Loucy (cell line): ENCODE measurements around the gene CAMKV.

Source experiments
- H2AFZ ChIP-seq: fragments of 200-600 bp; sonication (generic); 2 replicates; pipeline ENCODE4 v1.6.0; 2016; ENCODE audit warnings: antibody characterized with exemption, mild to moderate bottlenecking, low read length, moderate library complexity
- H3F3A ChIP-seq: fragments of 200-600 bp; 2 replicates; pipeline ENCODE4 v1.6.0; 2016; ENCODE audit warnings: antibody characterized with exemption, low read depth, mild to moderate bottlenecking
- H3K27me3 ChIP-seq: fragments of 200-600 bp; sonication (generic); 2 replicates; pipeline ENCODE4 v1.6.1; 2014; ENCODE audit warnings: low read length, mild to moderate bottlenecking; ENCODE audit not compliant: insufficient read depth, poor library complexity, severe bottlenecking
- H3K36me3 ChIP-seq: fragments of 200-600 bp; sonication (generic); 2 replicates; pipeline ENCODE4 v1.6.1; 2016; ENCODE audit warnings: low read length; ENCODE audit not compliant: insufficient read depth
- H3K4me1 ChIP-seq: fragments of 200-600 bp; sonication (generic); 2 replicates; pipeline ENCODE4 v1.5.1; 2014; ENCODE audit warnings: low read length, mild to moderate bottlenecking; ENCODE audit not compliant: insufficient read depth, poor library complexity, severe bottlenecking
- H3K4me2 ChIP-seq: fragments of 200-600 bp; sonication (generic); 2 replicates; pipeline ENCODE4 v1.6.0; 2014; ENCODE audit warnings: antibody characterized with exemption, low read length, low read depth, mild to moderate bottlenecking; ENCODE audit not compliant: poor library complexity, severe bottlenecking
- H3K4me3 ChIP-seq: fragments of 200-600 bp; sonication (generic); 2 replicates; pipeline ENCODE4 v1.5.1; 2014; ENCODE audit warnings: low read length, mild to moderate bottlenecking, mixed read lengths; ENCODE audit not compliant: poor library complexity, severe bottlenecking
- H3K79me2 ChIP-seq: fragments of 200-600 bp; sonication (generic); 2 replicates; pipeline ENCODE4 v1.6.1; 2014; ENCODE audit warnings: low read length; ENCODE audit not compliant: insufficient read depth
- H3K9ac ChIP-seq: fragments of 200-600 bp; sonication (generic); 2 replicates; pipeline ENCODE4 v1.6.0; 2014; ENCODE audit warnings: mild to moderate bottlenecking, low read depth, low read length, moderate library complexity; ENCODE audit not compliant: poor library complexity, severe bottlenecking
- H3K9me2 ChIP-seq: fragments of 200-600 bp; sonication (generic); replicated peaks from 2 replicates; pipeline ENCODE4 v1.6.1; 2016; ENCODE audit warnings: low read depth, low read length, mixed read lengths
- H3K9me3 ChIP-seq: fragments of 200-600 bp; sonication (generic); 2 replicates; pipeline ENCODE4 v1.6.1; 2014; ENCODE audit warnings: mild to moderate bottlenecking, antibody characterized with exemption, low read length, low read depth; ENCODE audit not compliant: insufficient read depth
- H4K20me1 ChIP-seq: fragments of 200-600 bp; sonication (generic); 2 replicates; pipeline ENCODE4 v1.6.0; 2014; ENCODE audit warnings: antibody characterized with exemption, low read length, mild to moderate bottlenecking; ENCODE audit not compliant: insufficient read depth, poor library complexity, severe bottlenecking
- CTCF ChIP-seq: fragments of 200-600 bp; sonication (generic); conservative IDR thresholded peaks from 2 replicates; pipeline ENCODE4 v1.5.1; 2014; ENCODE audit warnings: mild to moderate bottlenecking, antibody characterized with exemption, low read length
- EZH2phosphoT487 ChIP-seq: fragments of 200-600 bp; IDR thresholded peaks from 2 replicates; pipeline ENCODE4 v1.6.1; 2018; ENCODE audit warnings: antibody characterized with exemption, mild to moderate bottlenecking, moderate library complexity, borderline replicate concordance

Gene CAMKV

DNA sequence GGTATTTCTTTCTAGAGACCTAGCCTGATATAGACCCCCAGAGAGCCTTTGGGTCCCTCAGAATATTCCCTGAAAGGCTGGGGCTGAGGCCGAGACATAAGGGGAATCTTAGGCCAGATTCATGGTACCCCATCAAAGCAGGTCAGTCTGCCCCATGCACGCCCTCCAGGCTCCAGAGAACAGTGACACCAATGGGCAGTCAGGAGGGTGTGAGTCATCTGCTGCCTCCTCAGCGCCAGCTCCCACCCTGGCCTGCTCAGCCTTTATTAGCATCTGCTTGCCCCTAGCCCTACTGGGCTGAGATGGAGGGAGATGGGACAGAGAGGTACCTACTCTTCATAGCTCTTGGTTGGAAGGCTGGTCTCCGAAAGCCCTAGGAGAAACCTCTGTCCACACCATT is 14.3 kb upstream of the CAMKV start:
- Histone ChIP-seq H3K9me3 (no peaks in the 10 kb centered on the region), H2AFZ (no peak overlapping the region), H3K36me3 (no peaks in the 10 kb centered on the region), H3K9me2 (no peaks in the 10 kb centered on the region), H3K9ac (no peak overlapping the region), H3K79me2 (no peaks in the 10 kb centered on the region), H3K4me1 (no peaks in the 10 kb centered on the region), H3F3A (no peaks in the 10 kb centered on the region), H3K27me3 (no peaks in the 10 kb centered on the region), H4K20me1 (no peaks in the 10 kb centered on the region), H3K4me3 (no peak overlapping the region), H3K4me2 (no peak overlapping the region)
- TF ChIP-seq EZH2phosphoT487, result no peak
- no peak for TF ChIP-seq CTCF

GRCh38 chr3:49882166-49882565 is 12.5 kb upstream of the CAMKV start:
- Histone ChIP-seq H3K9me3 (no peaks in the 10 kb centered on the region), H4K20me1 (no peaks in the 10 kb centered on the region), H2AFZ (no peak overlapping the region), H3K9me2 (no peaks in the 10 kb centered on the region), H3K27me3 (no peaks in the 10 kb centered on the region), H3F3A (no peaks in the 10 kb centered on the region), H3K36me3 (no peaks in the 10 kb centered on the region), H3K4me2 (no peak overlapping the region), H3K9ac (no peak overlapping the region), H3K4me1 (no peaks in the 10 kb centered on the region), H3K4me3 (no peak overlapping the region), H3K79me2 (no peaks in the 10 kb centered on the region)
- TF ChIP-seq CTCF (no peak), EZH2phosphoT487 (no peak)

- TF ChIP-seq CTCF (no peak), EZH2phosphoT487 (no peak)
- Histone ChIP-seq H3K36me3 (no peaks in the 10 kb centered on the region), H3K9ac (no peak overlapping the region), H3K79me2 (no peaks in the 10 kb centered on the region), H2AFZ (no peak overlapping the region), H3K4me3 (no peak overlapping the region), H3K4me1 (no peaks in the 10 kb centered on the region), H3K9me2 (no peaks in the 10 kb centered on the region), H4K20me1 (no peaks in the 10 kb centered on the region), H3K9me3 (no peaks in the 10 kb centered on the region), H3K27me3 (no peaks in the 10 kb centered on the region), H3K4me2 (no peak overlapping the region), H3F3A (no peaks in the 10 kb centered on the region)
Observed at GRCh38 chr3:49880581-49881315, 11.0 kb upstream of the CAMKV start.
